Sigmoid colon (tissue), 4 donors: ENCODE data around the gene TNIK.

Experiments used
- POLR2A ChIP-seq, 2 donors: fragments of 450-650 bp; IDR thresholded peaks; one replicate each; pipeline ENCODE4 v1.6.1; 2016; ENCODE audit warnings: antibody characterized with exemption in 2 of 2, mild to moderate bottlenecking in 2 of 2, moderate library complexity in 2 of 2
- POLR2AphosphoS5 ChIP-seq, 4 donors: sonication (generic); formaldehyde crosslinking; IDR thresholded peaks; one replicate each; pipeline ENCODE4 v1.6.1; 2017; ENCODE audit warnings: antibody characterized with exemption in 4 of 4
- TF ChIP-seq, protein P1 (sequence below), 4 experiments: fragments of 450-650 bp in 3 of 4; fragments of 200-600 bp in 1 of 4; IDR thresholded peaks; one replicate each; pipeline ENCODE4 v1.5.1; 2016 to 2019; ENCODE audit warnings: antibody characterized with exemption in 4 of 4, mild to moderate bottlenecking in 3 of 4, moderate library complexity in 2 of 4

GRCh38 chr3:171345107-171345843 lies 114.9 kb downstream of the TNIK start:
- TF ChIP-seq, protein P1, sequence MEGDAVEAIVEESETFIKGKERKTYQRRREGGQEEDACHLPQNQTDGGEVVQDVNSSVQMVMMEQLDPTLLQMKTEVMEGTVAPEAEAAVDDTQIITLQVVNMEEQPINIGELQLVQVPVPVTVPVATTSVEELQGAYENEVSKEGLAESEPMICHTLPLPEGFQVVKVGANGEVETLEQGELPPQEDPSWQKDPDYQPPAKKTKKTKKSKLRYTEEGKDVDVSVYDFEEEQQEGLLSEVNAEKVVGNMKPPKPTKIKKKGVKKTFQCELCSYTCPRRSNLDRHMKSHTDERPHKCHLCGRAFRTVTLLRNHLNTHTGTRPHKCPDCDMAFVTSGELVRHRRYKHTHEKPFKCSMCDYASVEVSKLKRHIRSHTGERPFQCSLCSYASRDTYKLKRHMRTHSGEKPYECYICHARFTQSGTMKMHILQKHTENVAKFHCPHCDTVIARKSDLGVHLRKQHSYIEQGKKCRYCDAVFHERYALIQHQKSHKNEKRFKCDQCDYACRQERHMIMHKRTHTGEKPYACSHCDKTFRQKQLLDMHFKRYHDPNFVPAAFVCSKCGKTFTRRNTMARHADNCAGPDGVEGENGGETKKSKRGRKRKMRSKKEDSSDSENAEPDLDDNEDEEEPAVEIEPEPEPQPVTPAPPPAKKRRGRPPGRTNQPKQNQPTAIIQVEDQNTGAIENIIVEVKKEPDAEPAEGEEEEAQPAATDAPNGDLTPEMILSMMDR (IDR thresholded peaks at IDR 0.05) = no peak
- TF ChIP-seq POLR2A (IDR thresholded peaks at IDR 0.05) (no peak), POLR2AphosphoS5 (IDR thresholded peaks at IDR 0.05) (no peak)
